Activated naive CD4-positive, alpha-beta T cell treated with anti-CD3 and anti-CD28 coated beads, Interleukin-2, amount 50 U/mL, for 72 hours (primary cell): ENCODE results near the gene VPS33B. TPM values are rescaled to one million over a fixed set of nuclear protein-coding genes. Genes with fewer than 3 reads are reported as not detected.

Experiments
- ATAC-seq, 2 donors: fragments of 150-1000 bp; cut with Tn5 transposase; 2 replicates each; pipeline ENCODE4 v1.10.0; 2021; ENCODE audit warnings: mild to moderate bottlenecking in 2 of 2, moderate library complexity in 2 of 2
- DNase-seq, 2 donors: peaks; one replicate each; pipeline ENCODE4 v3.0.0; 2021 to 2022; ENCODE audit warnings: low spot score in 2 of 2
- H3K27ac Mint-ChIP-seq, 2 donors: one replicate each; pipeline ENCODE4 v1.8.0; 2022; ENCODE audit warnings: mild to moderate bottlenecking in 2 of 2, mixed read lengths in 2 of 2
- H3K36me3 Mint-ChIP-seq, 2 donors: one replicate each; pipeline ENCODE4 v1.8.0; 2022; ENCODE audit warnings: mixed read lengths in 2 of 2
- H3K9me3 Mint-ChIP-seq, 2 donors: one replicate each; pipeline ENCODE4 v1.8.0; 2022; ENCODE audit warnings: mixed read lengths in 2 of 2
- total RNA-seq, 2 donors: library from RNA; stranded (reverse); gene quantifications; one replicate each; pipeline ENCODE4 v1.2.3, GENCODE V29; 2022

Gene VPS33B
- total RNA-seq, 2 donors from 2014 or later, result 22.2 to 34.4 TPM

- Mint-ChIP-seq H3K36me3 (peaks cover 6 to 16% of the 10 kb centered on the region in 2 donors), H3K9me3 (no peaks in the 10 kb centered on the region), H3K27ac (no peak overlapping the region)
- no peak for ATAC-seq
- no peak for DNase-seq
These were observed 72.3 kb downstream of the VPS33B start for GRCh38 chr15:90949979-90950675.

Other genes with a start within 250 kb of the VPS33B start
- 100 to 1,000 TPM; 381 to 721 TPM for gene FURIN, start 154.0 kb downstream of the VPS33B start, total RNA-seq
- gene FES, start 138.1 kb downstream of the VPS33B start, total RNA-seq, result 10 to 100 TPM; 83.9 to 91.4 TPM
- 100 to 1,000 TPM in 1 of 2 donors, 10 to 100 TPM in 1; 99.8 to 225 TPM for gene MAN2A2, start 119.3 kb downstream of the VPS33B start, total RNA-seq
- 10 to 100 TPM; 18.9 to 32.4 TPM for gene HDDC3, start 90.0 kb downstream of the VPS33B start, total RNA-seq
- gene UNC45A, start 87.3 kb downstream of the VPS33B start, total RNA-seq, result 100 to 1,000 TPM in 1 of 2 donors, 10 to 100 TPM in 1; 75.5 to 112 TPM
- gene RCCD1, start 67.7 kb downstream of the VPS33B start, total RNA-seq, result 10 to 100 TPM; 37.7 to 58.7 TPM
- gene PRC1, start 28.1 kb downstream of the VPS33B start, total RNA-seq, result 100 to 1,000 TPM; 115 to 233 TPM
- under 1 TPM; 0.12 to 0.20 TPM for gene SV2B, start 77.7 kb upstream of the VPS33B start, total RNA-seq